IMR-90 (cell line): Measurements from ENCODE around the gene TP63. TPM values are rescaled to one million over a fixed set of nuclear protein-coding genes. Genes with fewer than 3 reads are reported as not detected.

Experiments used
- ATAC-seq: fragments of 200-7000 bp; cut with Tn5 transposase; 2 replicates; pipeline ENCODE4 v1.9.1; 2020; ENCODE audit warnings: low read depth, mild to moderate bottlenecking, moderate library complexity
- BruUV-seq: library from RNA; stranded (reverse); fragments of 400-500 nt; replicated peaks from 2 replicates; lab custom pipeline; 2021; lab: Mats Ljungman, UMichigan
- CTCF ChIA-PET: fragments of 300-600 bp; formaldehyde crosslinking; extraction: SDS; loops from one replicate; lab custom pipeline; 2021; ENCODE audit warnings: antibody characterized with exemption; lab: Yijun Ruan, JAX
- POLR2A ChIA-PET: fragments of 300-600 bp; sonication (Branson Sonifier 250); formaldehyde crosslinking; loops from one replicate; lab custom pipeline; 2022; ENCODE audit warnings: antibody characterized with exemption; ENCODE audit not compliant: unreplicated experiment; lab: Charles Lee
- DNase-seq: peaks from one replicate; pipeline ENCODE4 v3.0.0; 2013
- H2AFZ ChIP-seq: replicated peaks from 2 replicates; pipeline ENCODE3; 2013; ENCODE audit warnings: low read length, mild to moderate bottlenecking; ENCODE audit not compliant: poor library complexity
- H2AK5ac ChIP-seq: 2 replicates; pipeline ENCODE4 v1.6.1; 2013; ENCODE audit warnings: low read depth, low read length, inconsistent platforms
- H2AK9ac ChIP-seq: replicated peaks from 2 replicates; pipeline ENCODE3; 2013; ENCODE audit warnings: mild to moderate bottlenecking, low read depth, low read length, moderate library complexity; ENCODE audit not compliant: poor library complexity
- H2BK120ac ChIP-seq: 2 replicates; pipeline ENCODE4 v1.6.1; 2013; ENCODE audit warnings: low read depth, low read length, inconsistent platforms
- H2BK15ac ChIP-seq: 3 replicates; pipeline ENCODE4 v1.6.1; 2013; ENCODE audit warnings: low read depth, low read length, inconsistent platforms
- H2BK20ac ChIP-seq: 2 replicates; pipeline ENCODE4 v1.6.1; 2013; ENCODE audit warnings: low read depth, mild to moderate bottlenecking, inconsistent platforms, low read length, moderate library complexity
- H2BK5ac ChIP-seq: 2 replicates; pipeline ENCODE4 v1.6.1; 2013; ENCODE audit warnings: mild to moderate bottlenecking, low read depth, low read length, inconsistent platforms; ENCODE audit not compliant: poor library complexity, severe bottlenecking
- H3K14ac ChIP-seq: replicated peaks from 2 replicates; pipeline ENCODE4 v1.6.1; 2013; ENCODE audit warnings: low read depth, low read length, inconsistent platforms
- H3K18ac ChIP-seq: 2 replicates; pipeline ENCODE4 v1.6.1; 2013; ENCODE audit warnings: low read depth, low read length, control low read depth
- H3K23ac ChIP-seq: 2 replicates; pipeline ENCODE4 v1.6.1; 2013; ENCODE audit warnings: low read depth, low read length, inconsistent platforms
- H3K27ac ChIP-seq: 2 replicates; pipeline ENCODE4 v1.5.1; 2013; ENCODE audit warnings: mild to moderate bottlenecking, control low read depth, low read length; ENCODE audit not compliant: insufficient read depth
- H3K27me3 ChIP-seq: 2 replicates; pipeline ENCODE4 v1.6.1; 2013; ENCODE audit warnings: low read length; ENCODE audit not compliant: control insufficient read depth, insufficient read depth
- H3K36me3 ChIP-seq: 2 replicates; pipeline ENCODE4 v1.6.1; 2013; ENCODE audit warnings: low read length, mixed read lengths; ENCODE audit not compliant: control insufficient read depth, insufficient read depth
- H3K4ac ChIP-seq: 2 replicates; pipeline ENCODE4 v1.6.1; 2013; ENCODE audit warnings: low read depth, low read length, inconsistent platforms
- H3K4me1 ChIP-seq: 2 replicates; pipeline ENCODE4 v1.6.1; 2013; ENCODE audit warnings: low read length, mixed read lengths; ENCODE audit not compliant: control insufficient read depth, insufficient read depth
- H3K4me2 ChIP-seq: 2 replicates; pipeline ENCODE4 v1.6.1; 2013; ENCODE audit warnings: low read depth, mild to moderate bottlenecking, control low read depth, low read length, moderate library complexity
- H3K4me3 ChIP-seq: 2 replicates; pipeline ENCODE4 v1.5.1; 2013; ENCODE audit warnings: low read depth, mild to moderate bottlenecking, control low read depth, low read length, moderate library complexity; ENCODE audit not compliant: insufficient read depth
- H3K56ac ChIP-seq: 2 replicates; pipeline ENCODE4 v1.6.1; 2013; ENCODE audit warnings: low read length, inconsistent platforms; ENCODE audit not compliant: insufficient read depth; ENCODE audit errors: extremely low read depth
- H3K79me1 ChIP-seq, 2 experiments: 2 replicates each; pipeline ENCODE4 v1.6.1; 2013; ENCODE audit warnings: low read length in 2 of 2, inconsistent platforms in 1 of 2, low read depth in 1 of 2
- H3K9ac ChIP-seq: 2 replicates; pipeline ENCODE4 v1.6.1; 2013; ENCODE audit warnings: low read depth, low read length, control low read depth
- H3K9me1 ChIP-seq: 2 replicates; pipeline ENCODE4 v1.6.1; 2013; ENCODE audit warnings: low read length, inconsistent platforms; ENCODE audit not compliant: insufficient read depth
- H3K9me3 ChIP-seq: 2 replicates; pipeline ENCODE4 v1.6.1; 2013; ENCODE audit warnings: low read length; ENCODE audit not compliant: control insufficient read depth, insufficient read depth
- H4K20me1 ChIP-seq: 2 replicates; pipeline ENCODE4 v1.6.1; 2013; ENCODE audit warnings: low read length, inconsistent platforms; ENCODE audit not compliant: insufficient read depth
- H4K5ac ChIP-seq: 2 replicates; pipeline ENCODE4 v1.6.1; 2013; ENCODE audit warnings: mild to moderate bottlenecking, low read depth, low read length, control low read depth
- H4K8ac ChIP-seq, 2 experiments: 2 replicates each; pipeline ENCODE4 v1.6.1; 2013; ENCODE audit warnings: low read depth in 2 of 2, low read length in 2 of 2, control low read depth in 1 of 2, inconsistent platforms in 1 of 2
- H4K91ac ChIP-seq: 2 replicates; pipeline ENCODE4 v1.6.1; 2013; ENCODE audit warnings: low read depth, low read length, inconsistent platforms; ENCODE audit not compliant: insufficient read depth
- BHLHE40 ChIP-seq: fragments of 150-350 bp; IDR thresholded peaks from 2 replicates; pipeline ENCODE4 v1.6.1; 2016; ENCODE audit warnings: mild to moderate bottlenecking, low read depth, low read length
- CEBPB ChIP-seq: IDR thresholded peaks from 2 replicates; pipeline ENCODE4 v1.6.1; 2012; ENCODE audit warnings: low read depth, low read length, improper control_type of control experiment
- CHD1 ChIP-seq: IDR thresholded peaks from 2 replicates; pipeline ENCODE4 v1.6.1; 2012; ENCODE audit warnings: low read depth, low read length, improper control_type of control experiment
- FOS ChIP-seq: fragments of 150-350 bp; IDR thresholded peaks from 2 replicates; pipeline ENCODE4 v1.6.1; 2016; ENCODE audit warnings: low read depth, low read length
- MAFK ChIP-seq: IDR thresholded peaks from 2 replicates; pipeline ENCODE4 v1.6.1; 2012; ENCODE audit warnings: low read depth, low read length, improper control_type of control experiment
- MAZ ChIP-seq: IDR thresholded peaks from 2 replicates; pipeline ENCODE4 v1.6.1; 2012; ENCODE audit warnings: low read depth, mild to moderate bottlenecking, low read length, improper control_type of control experiment, moderate library complexity, borderline replicate concordance
- MXI1 ChIP-seq: IDR thresholded peaks from 2 replicates; pipeline ENCODE4 v1.6.1; 2012; ENCODE audit warnings: low read depth, mild to moderate bottlenecking, low read length, moderate library complexity, borderline replicate concordance
- NFE2L2 ChIP-seq: fragments of 150-350 bp; IDR thresholded peaks from 2 replicates; pipeline ENCODE4 v1.6.1; 2016; ENCODE audit warnings: low read depth, mild to moderate bottlenecking, low read length
- POLR2A ChIP-seq: IDR thresholded peaks from 2 replicates; pipeline ENCODE4 v1.6.1; 2012; ENCODE audit warnings: mild to moderate bottlenecking, low read depth, low read length
- RAD21 ChIP-seq: IDR thresholded peaks from 2 replicates; pipeline ENCODE4 v1.6.1; 2012; ENCODE audit warnings: low read length, improper control_type of control experiment
- RCOR1 ChIP-seq: IDR thresholded peaks from 2 replicates; pipeline ENCODE4 v1.6.1; 2012; ENCODE audit warnings: mild to moderate bottlenecking, low read length, improper control_type of control experiment; ENCODE audit not compliant: insufficient replicate concordance
- RFX5 ChIP-seq: IDR thresholded peaks from 2 replicates; pipeline ENCODE4 v1.8.0; 2012; ENCODE audit warnings: low read depth, mild to moderate bottlenecking, low read length, moderate library complexity
- SMC3 ChIP-seq: fragments of 150-350 bp; IDR thresholded peaks from 2 replicates; pipeline ENCODE4 v1.6.1; 2016; ENCODE audit warnings: low read depth, mild to moderate bottlenecking, antibody characterized with exemption, low read length, moderate library complexity
- WGBS, 2 experiments: methylation state at CpG; one replicate each; pipeline versions ENCODE4 v1.1.5 to v1.1.7; 2013; ENCODE audit warnings: missing lambda C conversion rate in 2 of 2; ENCODE audit not compliant: insufficient read length in 1 of 2; ENCODE audit errors: extremely low coverage in 2 of 2; 5-methylcytosine and 5-hydroxymethylcytosine counted together
- dilution Hi-C: fragments of 300-500 bp; cut with HindIII; formaldehyde crosslinking; loops from one replicate; pipeline ENCODE4 v1.14.3; 2018; ENCODE audit warnings: low sequenced_read_pairs; ENCODE audit not compliant: unreplicated experiment
- in situ Hi-C: fragments of 300-500 bp; cut with MboI; formaldehyde crosslinking; loops from 3 replicates; pipeline ENCODE4 v1.14.3; 2019; ENCODE audit warnings: low sequenced_read_pairs, inconsistent platforms, mixed read lengths
- intact Hi-C: fragments of 100-400 bp; cut with micrococcal nuclease; formaldehyde crosslinking; loops from 2 replicates; pipeline ENCODE4 v1.10.0; 2022
- polyA plus RNA-seq, 3 experiments: library from polyadenylated mRNA; depleted of rRNA; stranded (reverse); fragments of >200 nt; gene quantifications; 2 replicates each; pipeline ENCODE4 v1.2.3, GENCODE V29; 2012; ENCODE audit warnings: low replicate concordance in 1 of 3
- total RNA-seq: library from RNA; depleted of rRNA; stranded (reverse); fragments of >200 nt; gene quantifications from 2 replicates; pipeline ENCODE4 v1.2.3, GENCODE V29; 2012
- TF ChIP-seq, protein P1 (sequence below): fragments of 150-350 bp; IDR thresholded peaks from 2 replicates; pipeline ENCODE4 v1.6.1; 2017; ENCODE audit warnings: mild to moderate bottlenecking, antibody characterized with exemption, low read length, low read depth
- TF ChIP-seq, protein P2 (sequence below): fragments of 150-350 bp; IDR thresholded peaks from 2 replicates; pipeline ENCODE4 v1.6.1; 2016; ENCODE audit warnings: low read depth, mild to moderate bottlenecking, low read length, moderate library complexity, borderline replicate concordance
- TF ChIP-seq, protein P3 (sequence below): conservative IDR thresholded peaks from 2 replicates; pipeline ENCODE4 v1.5.1; 2012; ENCODE audit warnings: mild to moderate bottlenecking, low read depth, low read length, improper control_type of control experiment

The TP63 gene
- total and polyA plus RNA-seq, 2 of the 4 experiments (the other 2 are of a cell fraction) = not detected

DNA sequence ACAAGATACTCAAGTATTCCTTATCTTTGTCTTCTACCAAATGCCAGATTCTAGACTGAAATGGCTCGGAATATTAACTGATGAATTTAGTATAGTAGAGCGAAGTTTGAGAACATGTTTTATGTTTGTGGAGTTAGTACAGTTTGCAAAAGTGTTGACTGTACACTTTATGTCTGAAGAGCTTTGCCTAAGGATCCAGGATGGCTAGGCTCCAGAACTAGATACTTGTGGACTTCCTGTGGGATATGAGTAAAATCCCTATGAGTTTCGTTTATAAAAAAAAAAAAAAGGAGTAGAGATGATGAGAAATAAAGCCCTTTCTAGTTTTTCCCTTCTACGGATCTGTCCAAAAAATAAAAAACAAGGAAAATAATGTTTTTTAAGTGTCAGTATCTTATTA lies 96.7 kb downstream of the TP63 start:
- no peaks in the 10 kb centered on the region for H3K79me1 ChIP-seq
- H3K27me3 ChIP-seq = no peaks in the 10 kb centered on the region; the same call in 1 of the 2 replicates
- dilution Hi-C loops (no loop called here), in situ Hi-C loops (no loop called here), intact Hi-C loops (no loop called here)
- H4K5ac ChIP-seq = no peak overlapping the region
- no peak overlapping the region for H4K91ac ChIP-seq
- TF ChIP-seq RAD21 = no peak
- TF ChIP-seq POLR2A = no peak
- TF ChIP-seq, protein P1, sequence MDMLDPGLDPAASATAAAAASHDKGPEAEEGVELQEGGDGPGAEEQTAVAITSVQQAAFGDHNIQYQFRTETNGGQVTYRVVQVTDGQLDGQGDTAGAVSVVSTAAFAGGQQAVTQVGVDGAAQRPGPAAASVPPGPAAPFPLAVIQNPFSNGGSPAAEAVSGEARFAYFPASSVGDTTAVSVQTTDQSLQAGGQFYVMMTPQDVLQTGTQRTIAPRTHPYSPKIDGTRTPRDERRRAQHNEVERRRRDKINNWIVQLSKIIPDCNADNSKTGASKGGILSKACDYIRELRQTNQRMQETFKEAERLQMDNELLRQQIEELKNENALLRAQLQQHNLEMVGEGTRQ = no peak
- no peak for TF ChIP-seq NFE2L2
- TF ChIP-seq, protein P2, sequence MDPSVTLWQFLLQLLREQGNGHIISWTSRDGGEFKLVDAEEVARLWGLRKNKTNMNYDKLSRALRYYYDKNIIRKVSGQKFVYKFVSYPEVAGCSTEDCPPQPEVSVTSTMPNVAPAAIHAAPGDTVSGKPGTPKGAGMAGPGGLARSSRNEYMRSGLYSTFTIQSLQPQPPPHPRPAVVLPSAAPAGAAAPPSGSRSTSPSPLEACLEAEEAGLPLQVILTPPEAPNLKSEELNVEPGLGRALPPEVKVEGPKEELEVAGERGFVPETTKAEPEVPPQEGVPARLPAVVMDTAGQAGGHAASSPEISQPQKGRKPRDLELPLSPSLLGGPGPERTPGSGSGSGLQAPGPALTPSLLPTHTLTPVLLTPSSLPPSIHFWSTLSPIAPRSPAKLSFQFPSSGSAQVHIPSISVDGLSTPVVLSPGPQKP = no peak
- TF ChIP-seq BHLHE40 = no peak
- no peak for TF ChIP-seq MAFK
- TF ChIP-seq RFX5 = no peak
- TF ChIP-seq RCOR1 = no peak
- TF ChIP-seq SMC3 = no peak
- no peak for TF ChIP-seq CEBPB
- TF ChIP-seq, protein P3, sequence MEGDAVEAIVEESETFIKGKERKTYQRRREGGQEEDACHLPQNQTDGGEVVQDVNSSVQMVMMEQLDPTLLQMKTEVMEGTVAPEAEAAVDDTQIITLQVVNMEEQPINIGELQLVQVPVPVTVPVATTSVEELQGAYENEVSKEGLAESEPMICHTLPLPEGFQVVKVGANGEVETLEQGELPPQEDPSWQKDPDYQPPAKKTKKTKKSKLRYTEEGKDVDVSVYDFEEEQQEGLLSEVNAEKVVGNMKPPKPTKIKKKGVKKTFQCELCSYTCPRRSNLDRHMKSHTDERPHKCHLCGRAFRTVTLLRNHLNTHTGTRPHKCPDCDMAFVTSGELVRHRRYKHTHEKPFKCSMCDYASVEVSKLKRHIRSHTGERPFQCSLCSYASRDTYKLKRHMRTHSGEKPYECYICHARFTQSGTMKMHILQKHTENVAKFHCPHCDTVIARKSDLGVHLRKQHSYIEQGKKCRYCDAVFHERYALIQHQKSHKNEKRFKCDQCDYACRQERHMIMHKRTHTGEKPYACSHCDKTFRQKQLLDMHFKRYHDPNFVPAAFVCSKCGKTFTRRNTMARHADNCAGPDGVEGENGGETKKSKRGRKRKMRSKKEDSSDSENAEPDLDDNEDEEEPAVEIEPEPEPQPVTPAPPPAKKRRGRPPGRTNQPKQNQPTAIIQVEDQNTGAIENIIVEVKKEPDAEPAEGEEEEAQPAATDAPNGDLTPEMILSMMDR = no peak
- TF ChIP-seq CHD1 = no peak
- no peak for TF ChIP-seq FOS
- no peak for TF ChIP-seq MAZ
- TF ChIP-seq MXI1 = no peak
- H3K9me1 ChIP-seq = no peaks in the 10 kb centered on the region
- no peak overlapping the region for H3K18ac ChIP-seq
- H3K14ac ChIP-seq = no peak overlapping the region
- ChIA-PET POLR2A (no interaction called here), CTCF (interaction anchor here (1.0 kb wide), 1 partner anchor 15 kb away, joined by 3 read pairs; no protein-coding TSS in a partner anchor)
- H3K4me2 ChIP-seq = no peak overlapping the region
- H3K9me3 ChIP-seq = no peaks in the 10 kb centered on the region
- no peak overlapping the region for H2BK15ac ChIP-seq
- no peak overlapping the region for H3K27ac ChIP-seq
- no peak overlapping the region for H2AFZ ChIP-seq
- no peak overlapping the region for H3K23ac ChIP-seq
- BruUV-seq = no TSS peak
- 0% methylated on average over 1 of the region's 4 CpGs; no CpG with 5 or more reads in 1 of the 2 experiments for WGBS, 2 experiments
- peaks cover 1% of the 10 kb centered on the region; the same call in 1 of the 2 replicates for H3K4me1 ChIP-seq
- H2BK5ac ChIP-seq = no peak overlapping the region
- no peak overlapping the region for H2AK9ac ChIP-seq
- H2AK5ac ChIP-seq = no peak overlapping the region
- ATAC-seq (no peak), DNase-seq (peak; percentile 69)
- no peak overlapping the region for H4K8ac ChIP-seq
- H2BK120ac ChIP-seq = no peak overlapping the region
- H2BK20ac ChIP-seq = no peak overlapping the region
- H3K36me3 ChIP-seq = no peaks in the 10 kb centered on the region
- no peak overlapping the region for H3K4ac ChIP-seq
- H3K9ac ChIP-seq = no peak overlapping the region
- H4K20me1 ChIP-seq = no peaks in the 10 kb centered on the region
- no peak overlapping the region for H3K56ac ChIP-seq
- H3K4me3 ChIP-seq = no peak overlapping the region
